ENCODE measurements around the gene METTL5.

METTL5 gene

GRCh38 chr2:169781249-169782013 lies 43.3 kb downstream of the METTL5 start:
- DNase-seq (ENCODE audit: low spot score), result no peak

GRCh38 chr2:169778446-169778845 lies 46.3 kb downstream of the METTL5 start:
- DNase-seq (ENCODE audit: low spot score), result no peak

GRCh38 chr2:169776252-169776761 lies 48.4 kb downstream of the METTL5 start:
- DNase-seq (ENCODE audit: low spot score), result no peak

- no peak for DNase-seq (ENCODE audit: low spot score)
Observed at GRCh38 chr2:169775765-169776164, 48.9 kb downstream of the METTL5 start.

- no peak for DNase-seq (ENCODE audit: low spot score)
Observed at GRCh38 chr2:169775354-169775753, 49.4 kb downstream of the METTL5 start.

GRCh38 chr2:169772651-169773050 lies 52.1 kb downstream of the METTL5 start:
- no peak for DNase-seq (ENCODE audit: low spot score)

GRCh38 chr2:169771612-169772011 lies 53.1 kb downstream of the METTL5 start:
- DNase-seq (ENCODE audit: low spot score), result no peak

GRCh38 chr2:169771021-169771420 lies 53.7 kb downstream of the METTL5 start:
- no peak for DNase-seq (ENCODE audit: low spot score)

- DNase-seq (ENCODE audit: low spot score), result no peak
Observed at GRCh38 chr2:169768262-169768995, 56.3 kb downstream of the METTL5 start.

- peak; percentile 63 for DNase-seq (ENCODE audit: low spot score)
Observed at GRCh38 chr2:169767243-169767888, 57.3 kb downstream of the METTL5 start.

- DNase-seq (ENCODE audit: low spot score), result no peak
Observed at GRCh38 chr2:169765523-169765922, 59.2 kb downstream of the METTL5 start.

GRCh38 chr2:169761970-169762292 lies 62.8 kb downstream of the METTL5 start:
- DNase-seq (ENCODE audit: low spot score), result no peak
